Measurements from ENCODE around the gene ALS2CL. TPM values are rescaled to one million over a fixed set of nuclear protein-coding genes. Genes with fewer than 3 reads are reported as not detected.

The ALS2CL gene
- total and polyA plus RNA-seq, 7 experiments from 2014 or later = 4.2 to 41.5 (median 30.3) TPM

- ATAC-seq (no peak), DNase-seq (no peak)
- Histone ChIP-seq H3K4me3 (ENCODE audit: low read length) (no peak overlapping the region), H3K9me3 (ENCODE audit: control insufficient read depth in 2 of 3, low read length in 3 of 3) (peaks cover 0 to 6% (median 0%) of the 10 kb centered on the region in 3 experiments), H3K27me3 (ENCODE audit: control insufficient read depth in 2 of 2, insufficient read depth in 2 of 2, low read length in 2 of 2) (no peaks in the 10 kb centered on the region), H3K27ac (ENCODE audit: low read depth, low read length) (no peak overlapping the region), H3K36me3 (ENCODE audit: control insufficient read depth in 2 of 3, insufficient read depth in 3 of 3, low read length in 3 of 3) (no peaks in the 10 kb centered on the region), H3K4me1 (ENCODE audit: control insufficient read depth in 2 of 2, insufficient read depth in 2 of 2, low read length in 2 of 2) (no peaks in the 10 kb centered on the region)
- Mint-ChIP-seq H3K27ac (no peak overlapping the region), H3K36me3 (peaks cover 0 to 12% (median 8%) of the 10 kb centered on the region in 5 donors), H3K27me3 (peaks cover 0 to 46% (median 19%) of the 10 kb centered on the region in 5 donors), H3K9me3 (peaks cover 2 to 29% (median 13%) of the 10 kb centered on the region in 11 donors), H3K4me1 (no peaks in the 10 kb centered on the region), H3K4me3 (no peak overlapping the region)
- intact Hi-C loops (cut with micrococcal nuclease) = no loop called here
- CTCF ChIA-PET = no interaction called here
- POLR2A ChIA-PET = no interaction called here
Observed at GRCh38 chr3:46643701-46644100, 49.8 kb downstream of the ALS2CL start.

DNA sequence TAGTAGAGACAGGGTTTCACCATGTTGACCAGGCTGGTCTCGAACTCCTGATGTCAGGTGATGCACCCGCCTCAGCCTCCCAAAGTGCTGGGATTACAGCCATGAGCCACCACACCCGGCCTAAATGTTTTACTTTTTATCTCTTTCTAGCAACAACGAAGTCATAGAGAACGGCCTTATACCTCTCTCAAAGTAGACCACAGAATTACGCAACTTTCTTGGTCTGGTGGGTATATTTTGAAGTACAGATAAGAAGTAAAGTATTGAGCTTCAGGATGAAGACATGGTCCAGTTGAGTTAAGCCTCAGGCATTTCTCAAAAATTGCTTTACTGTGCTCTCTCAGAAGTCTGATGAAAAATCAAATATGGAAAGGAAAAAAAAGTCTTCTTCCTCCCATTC is 50.5 kb downstream of the ALS2CL start:
- Histone ChIP-seq H3K27me3 (ENCODE audit: control insufficient read depth in 2 of 2, insufficient read depth in 2 of 2, low read length in 2 of 2) (no peaks in the 10 kb centered on the region), H3K9me3 (ENCODE audit: control insufficient read depth in 2 of 3, low read length in 3 of 3) (peaks cover 0 to 6% (median 0%) of the 10 kb centered on the region in 3 experiments), H3K36me3 (ENCODE audit: control insufficient read depth in 2 of 3, insufficient read depth in 3 of 3, low read length in 3 of 3) (no peaks in the 10 kb centered on the region), H3K27ac (ENCODE audit: low read depth, low read length) (no peak overlapping the region), H3K4me3 (ENCODE audit: low read length) (no peak overlapping the region), H3K4me1 (ENCODE audit: control insufficient read depth in 2 of 2, insufficient read depth in 2 of 2, low read length in 2 of 2) (no peaks in the 10 kb centered on the region)
- ATAC-seq = no peak
- Mint-ChIP-seq H3K27ac (no peak overlapping the region), H3K27me3 (peaks cover 0 to 45% (median 16%) of the 10 kb centered on the region in 5 donors), H3K9me3 (peaks cover 2 to 30% (median 13%) of the 10 kb centered on the region in 11 donors), H3K4me1 (no peaks in the 10 kb centered on the region), H3K36me3 (peaks cover 0 to 12% (median 8%) of the 10 kb centered on the region in 5 donors), H3K4me3 (no peak overlapping the region)
- ChIA-PET CTCF (no interaction called here), POLR2A (no interaction called here)
- no peak for DNase-seq
- intact Hi-C loops (cut with micrococcal nuclease) = no loop called here

GRCh38 chr3:46640927-46641326 is 52.6 kb downstream of the ALS2CL start:
- peaks cover 0 to 6% (median 0%) of the 10 kb centered on the region in 3 experiments for H3K9me3 ChIP-seq (ENCODE audit: control insufficient read depth in 2 of 3, low read length in 3 of 3)
- no peaks in the 10 kb centered on the region for H3K36me3 ChIP-seq (ENCODE audit: control insufficient read depth in 2 of 3, insufficient read depth in 3 of 3, low read length in 3 of 3)
- POLR2A ChIA-PET = no interaction called here
- peaks cover 0 to 12% (median 8%) of the 10 kb centered on the region in 5 donors for H3K36me3 Mint-ChIP-seq
- H3K27ac ChIP-seq (ENCODE audit: low read depth, low read length) = no peak overlapping the region
- H3K4me3 Mint-ChIP-seq = no peak overlapping the region
- CTCF ChIA-PET = interaction anchor here (0.6 kb wide), 1 partner anchor 226 kb away, joined by 3 read pairs; no protein-coding TSS in a partner anchor
- DNase-seq (no peak), ATAC-seq (no peak)
- peaks cover 0 to under 1% (median 0%) of the 10 kb centered on the region in 7 donors for H3K4me1 Mint-ChIP-seq
- no peaks in the 10 kb centered on the region for H3K4me1 ChIP-seq (ENCODE audit: control insufficient read depth in 2 of 2, insufficient read depth in 2 of 2, low read length in 2 of 2)
- no peaks in the 10 kb centered on the region for H3K27me3 ChIP-seq (ENCODE audit: control insufficient read depth in 2 of 2, insufficient read depth in 2 of 2, low read length in 2 of 2)
- H3K4me3 ChIP-seq (ENCODE audit: low read length) = no peak overlapping the region
- H3K27ac Mint-ChIP-seq = peak overlapping the region in 1 of 9 donors; percentile 20
- intact Hi-C loops (cut with micrococcal nuclease) = no loop called here
- peaks cover 0 to 39% (median 9%) of the 10 kb centered on the region in 5 donors for H3K27me3 Mint-ChIP-seq
- peaks cover 2 to 30% (median 13%) of the 10 kb centered on the region in 11 donors for H3K9me3 Mint-ChIP-seq

GRCh38 chr3:46639221-46639620 is 54.3 kb downstream of the ALS2CL start:
- Histone ChIP-seq H3K9me3 (ENCODE audit: control insufficient read depth in 2 of 3, low read length in 3 of 3) (peaks cover 0 to 6% (median 0%) of the 10 kb centered on the region in 3 experiments), H3K4me1 (ENCODE audit: control insufficient read depth in 2 of 2, insufficient read depth in 2 of 2, low read length in 2 of 2) (peaks cover 0 to 8% of the 10 kb centered on the region in 2 donors), H3K27ac (ENCODE audit: low read depth, low read length) (no peak overlapping the region), H3K27me3 (ENCODE audit: control insufficient read depth in 2 of 2, insufficient read depth in 2 of 2, low read length in 2 of 2) (no peaks in the 10 kb centered on the region), H3K4me3 (ENCODE audit: low read length) (no peak overlapping the region), H3K36me3 (ENCODE audit: control insufficient read depth in 2 of 3, insufficient read depth in 3 of 3, low read length in 3 of 3) (no peaks in the 10 kb centered on the region)
- DNase-seq (no peak), ATAC-seq (no peak)
- Mint-ChIP-seq H3K4me1 (peaks cover 0 to 17% (median 8%) of the 10 kb centered on the region in 7 donors), H3K4me3 (no peak overlapping the region), H3K27me3 (peaks cover 0 to 35% (median 9%) of the 10 kb centered on the region in 5 donors), H3K9me3 (peaks cover 2 to 30% (median 13%) of the 10 kb centered on the region in 11 donors), H3K36me3 (peaks cover 0 to 12% (median 8%) of the 10 kb centered on the region in 5 donors), H3K27ac (no peak overlapping the region)
- POLR2A ChIA-PET = interaction anchor here (0.6 kb wide), 1 partner anchor 144 kb away, joined by 3 read pairs; no protein-coding TSS in a partner anchor
- intact Hi-C loops (cut with micrococcal nuclease) = no loop called here
- CTCF ChIA-PET = interaction anchor here (1.0 to 1.4 kb wide), 2 partner anchors 9 to 151 kb away, joined by 4 read pairs; no protein-coding TSS in a partner anchor

DNA sequence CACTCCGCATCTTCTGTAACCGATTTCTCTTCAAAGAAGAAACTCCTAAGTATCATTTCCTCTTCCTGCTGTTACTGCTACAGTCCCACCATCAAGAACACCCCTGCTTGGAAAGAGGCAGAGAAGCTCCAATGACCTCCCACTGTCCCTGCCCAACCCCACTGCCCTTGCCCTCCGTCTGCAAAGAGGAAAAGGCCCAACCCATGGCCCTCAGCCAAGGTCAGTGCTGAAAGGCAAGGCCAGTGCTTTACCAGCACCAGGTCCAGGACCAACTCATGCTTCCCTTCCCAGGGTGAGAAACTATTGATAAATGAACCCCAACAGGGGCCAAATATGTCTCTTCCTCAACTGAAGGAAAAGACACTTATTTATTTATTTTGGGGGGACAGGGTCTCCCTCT is 58.6 kb downstream of the ALS2CL start:
- Mint-ChIP-seq H3K27ac (peak overlapping the region in 2 of 9 donors; percentile 8 to 46), H3K36me3 (no peaks in the 10 kb centered on the region), H3K4me3 (peak overlapping the region in 1 of 10 donors; percentile 18), H3K9me3 (peaks cover 0 to 10% (median 0%) of the 10 kb centered on the region in 11 donors), H3K4me1 (peaks cover 5 to 30% (median 20%) of the 10 kb centered on the region in 7 donors), H3K27me3 (peaks cover 0 to 16% (median 0%) of the 10 kb centered on the region in 5 donors)
- POLR2A ChIA-PET = no interaction called here
- peaks cover 5 to 20% of the 10 kb centered on the region in 2 donors for H3K4me1 ChIP-seq (ENCODE audit: control insufficient read depth in 2 of 2, insufficient read depth in 2 of 2, low read length in 2 of 2)
- no peak for ATAC-seq
- no peak overlapping the region for H3K4me3 ChIP-seq (ENCODE audit: low read length)
- H3K27me3 ChIP-seq (ENCODE audit: control insufficient read depth in 2 of 2, insufficient read depth in 2 of 2, low read length in 2 of 2) = no peaks in the 10 kb centered on the region
- no peaks in the 10 kb centered on the region for H3K36me3 ChIP-seq (ENCODE audit: control insufficient read depth in 2 of 3, insufficient read depth in 3 of 3, low read length in 3 of 3)
- CTCF ChIA-PET = interaction anchor here (1.1 kb wide), 1 partner anchor 146 kb away, joined by 3 read pairs; no protein-coding TSS in a partner anchor
- intact Hi-C loops (cut with micrococcal nuclease) = no loop called here
- no peaks in the 10 kb centered on the region for H3K9me3 ChIP-seq (ENCODE audit: control insufficient read depth in 2 of 3, low read length in 3 of 3)
- no peak for DNase-seq
- H3K27ac ChIP-seq (ENCODE audit: low read depth, low read length) = no peak overlapping the region

DNA sequence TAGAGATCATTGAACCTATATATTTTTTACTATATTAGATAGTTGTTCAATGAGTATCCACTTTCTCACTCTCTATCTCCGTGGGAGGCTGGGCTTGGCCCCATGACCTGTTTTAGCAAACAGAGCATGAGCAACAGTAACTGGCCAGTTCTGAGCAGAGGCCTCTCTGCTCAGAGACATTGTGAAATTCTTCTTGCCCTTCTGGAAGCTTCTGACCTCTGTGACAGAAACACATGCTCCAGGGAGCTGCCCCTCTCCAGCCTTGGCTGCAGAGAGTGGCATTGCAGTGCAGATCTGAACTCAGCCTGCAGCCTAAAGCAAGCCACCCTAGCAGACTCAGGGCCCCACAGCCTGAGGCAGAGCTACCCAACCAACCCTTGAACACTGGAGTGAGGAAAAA is 60.7 kb downstream of the ALS2CL start:
- H3K4me3 ChIP-seq (ENCODE audit: low read length) = no peak overlapping the region
- ChIA-PET CTCF (interaction anchor here (0.7 to 6.8 kb wide), 2 partner anchors 144 to 1018 kb away, joined by 3 to 113 read pairs; no protein-coding TSS in a partner anchor), POLR2A (no interaction called here)
- Mint-ChIP-seq H3K27me3 (peaks cover 0 to 18% (median 0%) of the 10 kb centered on the region in 5 donors), H3K27ac (no peak overlapping the region), H3K36me3 (no peaks in the 10 kb centered on the region), H3K9me3 (no peaks in the 10 kb centered on the region), H3K4me3 (no peak overlapping the region), H3K4me1 (peaks cover 13 to 46% (median 36%) of the 10 kb centered on the region in 7 donors)
- no peak for DNase-seq
- H3K9me3 ChIP-seq (ENCODE audit: control insufficient read depth in 2 of 3, low read length in 3 of 3) = no peaks in the 10 kb centered on the region
- H3K36me3 ChIP-seq (ENCODE audit: control insufficient read depth in 2 of 3, insufficient read depth in 3 of 3, low read length in 3 of 3) = no peaks in the 10 kb centered on the region
- H3K27ac ChIP-seq (ENCODE audit: low read depth, low read length) = no peak overlapping the region
- intact Hi-C loops (cut with micrococcal nuclease) = no loop called here
- peaks cover 9 to 31% of the 10 kb centered on the region in 2 donors for H3K4me1 ChIP-seq (ENCODE audit: control insufficient read depth in 2 of 2, insufficient read depth in 2 of 2, low read length in 2 of 2)
- H3K27me3 ChIP-seq (ENCODE audit: control insufficient read depth in 2 of 2, insufficient read depth in 2 of 2, low read length in 2 of 2) = no peaks in the 10 kb centered on the region
- no peak for ATAC-seq
